ENCODE measurements around the gene EZR. TPM values are rescaled to one million over a fixed set of nuclear protein-coding genes. Genes with fewer than 3 reads are reported as not detected.
"Not testable (repeated sequence)": the region's sequence is repeated elsewhere in the genome, so short reads cannot be mapped to it uniquely, and the experiment has no call there.

The EZR gene
- polyA plus RNA-seq, 1 donor (not counting 4 experiments of a cell fraction or from before 2014, with no cell fraction given), result 277 TPM

- no peak for DNase-seq (ENCODE audit: low read depth, low spot score)
- no peak overlapping the region for H3K9ac ChIP-seq (ENCODE audit: control insufficient read depth, extremely low read depth, insufficient read depth, low read length)
- no peak overlapping the region for H3K27ac ChIP-seq (ENCODE audit: control insufficient read depth, insufficient read depth, low read length)
Measured at GRCh38 chr6:158835616-158836221, 16.6 kb upstream of the EZR start.

GRCh38 chr6:158834675-158835385, 15.7 kb upstream of the EZR start:
- Histone ChIP-seq H3K4me3 (ENCODE audit: control insufficient read depth in 2 of 3, extremely low read depth in 1 of 3, insufficient read depth in 2 of 3, low read depth in 1 of 3, low read length in 3 of 3) (no peak overlapping the region), H3K9me1 (ENCODE audit: control insufficient read depth, extremely low read depth, insufficient read depth, low read length) (no peaks in the 10 kb centered on the region), H4K20me1 (ENCODE audit: control insufficient read depth, extremely low read depth, insufficient read depth, low read length) (no peaks in the 10 kb centered on the region), H3K79me2 (ENCODE audit: control insufficient read depth, insufficient read depth, low read length) (no peaks in the 10 kb centered on the region), H3K4me1 (ENCODE audit: control insufficient read depth, extremely low read depth, insufficient read depth, low read length) (peaks cover 26% of the 10 kb centered on the region), H3K27ac (ENCODE audit: control insufficient read depth, insufficient read depth, low read length) (no peak overlapping the region), H3K9me3 (ENCODE audit: control insufficient read depth, low read depth, low read length) (no peaks in the 10 kb centered on the region), H2AFZ (ENCODE audit: control insufficient read depth, low read length) (no peak overlapping the region), H3K4me2 (ENCODE audit: control insufficient read depth, extremely low read depth, insufficient read depth, low read depth, low read length) (no peak overlapping the region), H3K27me3 (ENCODE audit: control insufficient read depth, extremely low read depth, insufficient read depth, low read length) (no peaks in the 10 kb centered on the region), H3K36me3 (ENCODE audit: control insufficient read depth in 2 of 2, extremely low read depth in 1 of 2, insufficient read depth in 2 of 2, low read length in 2 of 2) (no peaks in the 10 kb centered on the region), H3K9ac (ENCODE audit: control insufficient read depth, extremely low read depth, insufficient read depth, low read length) (no peak overlapping the region)
- dilution Hi-C loops (cut with MboI; ENCODE audit: extremely low pct_ligation_motif_present, low sequenced_read_pairs), result no loop called here
- TF ChIP-seq EZH2 (IDR thresholded peaks at IDR 0.05; ENCODE audit: low read length), result no peak
- TF ChIP-seq CTCF (optimal IDR thresholded peaks at IDR 0.05 in 1 of 3, IDR thresholded peaks at IDR 0.05 in 1 of 3, conservative IDR thresholded peaks at IDR 0.05 in 1 of 3; ENCODE audit: extremely low read depth in 1 of 3, insufficient read depth in 2 of 3, low read length in 3 of 3), result no peak
- DNase-seq (ENCODE audit: low read depth, low spot score), result no peak
- no peak for FAIRE-seq

More at GRCh38 chr6:158835616-158836221, 16.6 kb upstream of the EZR start:
- Histone ChIP-seq H3K79me2 (ENCODE audit: control insufficient read depth, insufficient read depth, low read length) (no peaks in the 10 kb centered on the region), H3K9me3 (ENCODE audit: control insufficient read depth, low read depth, low read length) (no peaks in the 10 kb centered on the region), H3K36me3 (ENCODE audit: control insufficient read depth in 2 of 2, extremely low read depth in 1 of 2, insufficient read depth in 2 of 2, low read length in 2 of 2) (no peaks in the 10 kb centered on the region), H3K4me2 (ENCODE audit: control insufficient read depth, extremely low read depth, insufficient read depth, low read depth, low read length) (no peak overlapping the region), H4K20me1 (ENCODE audit: control insufficient read depth, extremely low read depth, insufficient read depth, low read length) (no peaks in the 10 kb centered on the region), H3K27me3 (ENCODE audit: control insufficient read depth, extremely low read depth, insufficient read depth, low read length) (no peaks in the 10 kb centered on the region), H2AFZ (ENCODE audit: control insufficient read depth, low read length) (no peak overlapping the region), H3K4me3 (ENCODE audit: control insufficient read depth in 2 of 3, extremely low read depth in 1 of 3, insufficient read depth in 2 of 3, low read depth in 1 of 3, low read length in 3 of 3) (no peak overlapping the region), H3K9me1 (ENCODE audit: control insufficient read depth, extremely low read depth, insufficient read depth, low read length) (no peaks in the 10 kb centered on the region), H3K4me1 (ENCODE audit: control insufficient read depth, extremely low read depth, insufficient read depth, low read length) (peaks cover 26% of the 10 kb centered on the region)
- no peak for TF ChIP-seq EZH2 (IDR thresholded peaks at IDR 0.05; ENCODE audit: low read length)
- TF ChIP-seq CTCF (optimal IDR thresholded peaks at IDR 0.05 in 1 of 3, IDR thresholded peaks at IDR 0.05 in 1 of 3, conservative IDR thresholded peaks at IDR 0.05 in 1 of 3; ENCODE audit: extremely low read depth in 1 of 3, insufficient read depth in 2 of 3, low read length in 3 of 3), result no peak
- dilution Hi-C loops (cut with MboI; ENCODE audit: extremely low pct_ligation_motif_present, low sequenced_read_pairs), result no loop called here
- no peak for FAIRE-seq

- H3K4me2 ChIP-seq (ENCODE audit: control insufficient read depth, extremely low read depth, insufficient read depth, low read depth, low read length); H3K9me1 ChIP-seq (ENCODE audit: control insufficient read depth, extremely low read depth, insufficient read depth, low read length); H3K9me3 ChIP-seq (ENCODE audit: control insufficient read depth, low read depth, low read length); H3K36me3 ChIP-seq (ENCODE audit: control insufficient read depth in 2 of 2, extremely low read depth in 1 of 2, insufficient read depth in 2 of 2, low read length in 2 of 2); H3K79me2 ChIP-seq (ENCODE audit: control insufficient read depth, insufficient read depth, low read length); H3K27me3 ChIP-seq (ENCODE audit: control insufficient read depth, extremely low read depth, insufficient read depth, low read length); H3K27ac ChIP-seq (ENCODE audit: control insufficient read depth, insufficient read depth, low read length); DNase-seq (ENCODE audit: low read depth, low spot score); H4K20me1 ChIP-seq (ENCODE audit: control insufficient read depth, extremely low read depth, insufficient read depth, low read length); dilution Hi-C loops (cut with MboI; ENCODE audit: extremely low pct_ligation_motif_present, low sequenced_read_pairs); H3K9ac ChIP-seq (ENCODE audit: control insufficient read depth, extremely low read depth, insufficient read depth, low read length); H3K4me3 ChIP-seq (ENCODE audit: control insufficient read depth in 2 of 3, extremely low read depth in 1 of 3, insufficient read depth in 2 of 3, low read depth in 1 of 3, low read length in 3 of 3); H2AFZ ChIP-seq (ENCODE audit: control insufficient read depth, low read length); FAIRE-seq: not testable (repeated sequence)
- H3K4me1 ChIP-seq (ENCODE audit: control insufficient read depth, extremely low read depth, insufficient read depth, low read length), result peaks cover 18% of the 10 kb centered on the region
Measured at GRCh38 chr6:158832807-158833206, 13.6 kb upstream of the EZR start.
